Heart left ventricle (tissue), 16 donors: ENCODE results near the gene SH3BP4. TPM values are rescaled to one million over a fixed set of nuclear protein-coding genes. Genes with fewer than 3 reads are reported as not detected.

ENCODE experiments used
- ATAC-seq, 4 donors: fragments of 200-7000 bp; cut with Tn5 transposase; one replicate each; pipeline ENCODE4 v1.9.1; 2020 to 2022; ENCODE audit warnings: moderate library complexity in 4 of 4, mild to moderate bottlenecking in 3 of 4, moderate number of reproducible peaks in 1 of 4
- DNase-seq, 5 donors: peaks; one replicate each; pipeline ENCODE4 v3.0.0-alpha.2; 2020
- H3K27ac ChIP-seq, 12 donors: fragments of 200-600 bp; sonication (generic) in 4 of 12; one replicate each; pipeline versions ENCODE4 v1.5.0 to v1.8.0; 2016 to 2022; ENCODE audit warnings: mild to moderate bottlenecking in 2 of 12
- H3K27me3 ChIP-seq, 9 donors: fragments of 200-600 bp; sonication (generic) in 2 of 9; one replicate each; pipeline versions ENCODE4 v1.5.1 to v1.8.0; 2016 to 2022; ENCODE audit warnings: mild to moderate bottlenecking in 3 of 9
- H3K36me3 ChIP-seq, 9 donors: fragments of 200-600 bp; sonication (generic) in 2 of 9; one replicate each; pipeline versions ENCODE4 v1.5.0 to v1.8.0; 2018 to 2022; ENCODE audit warnings: mild to moderate bottlenecking in 2 of 9
- H3K4me1 ChIP-seq, 12 donors: fragments of 200-600 bp; sonication (generic) in 4 of 12; one replicate each; pipeline versions ENCODE4 v1.5.0 to v1.8.0; 2016 to 2022; ENCODE audit warnings: mild to moderate bottlenecking in 3 of 12
- H3K4me3 ChIP-seq, 12 donors: fragments of 200-600 bp; sonication (generic) in 4 of 12; one replicate each; pipeline versions ENCODE4 v1.5.0 to v1.8.0; 2017 to 2022; ENCODE audit warnings: mild to moderate bottlenecking in 9 of 12, moderate library complexity in 4 of 12
- H3K9me3 ChIP-seq, 12 donors: fragments of 200-600 bp; sonication (generic) in 4 of 12; one replicate each; pipeline versions ENCODE4 v1.5.0 to v1.8.0; 2016 to 2022; ENCODE audit warnings: mild to moderate bottlenecking in 1 of 12
- CTCF ChIP-seq, 12 donors: fragments of 200-600 bp; sonication (generic) in 4 of 12; IDR thresholded peaks; one replicate each; pipeline versions ENCODE4 v1.5.0 to v1.8.0; 2018 to 2022; ENCODE audit warnings: antibody characterized with exemption in 12 of 12, mild to moderate bottlenecking in 5 of 12
- POLR2A ChIP-seq, 2 donors: fragments of 450-650 bp; IDR thresholded peaks; one replicate each; pipeline ENCODE4 v1.6.1; 2017; ENCODE audit warnings: antibody characterized with exemption in 2 of 2, mild to moderate bottlenecking in 2 of 2, moderate library complexity in 2 of 2
- WGBS, 4 donors: extraction: QIAGEN DNeasy Blood & Tissue Kit in 2 of 4; methylation state at CpG; one replicate each; pipeline versions ENCODE4 v1.1.5 to v1.1.7; 2013 to 2018; 5-methylcytosine and 5-hydroxymethylcytosine counted together
- intact Hi-C, 10 donors: fragments of 100-400 bp; cut with DNase I; formaldehyde crosslinking; loops; one replicate each; pipeline versions ENCODE4 v1.11.1 to v1.14.2; 2022
- polyA plus RNA-seq, 2 donors: library from polyadenylated mRNA; stranded (reverse); fragments of 200-250 nt; gene quantifications; one replicate each; pipeline ENCODE4 v1.2.3, GENCODE V29; 2013
- total RNA-seq, 9 donors: library from RNA; depleted of rRNA in 2 of 9; stranded (reverse); fragments of >200 nt in 2 of 9; fragmentation: NEBNext Ultra II Directional in 3 of 9; extraction: Animal tissue kit (Norgen Biotek cat#: 25700) in 3 of 9; gene quantifications; one replicate each; pipeline versions ENCODE4 v1.1.0 to v1.2.4, GENCODE V29; 2016 to 2023
- donor health status: ischemic (EF 13 %, LVEDD 7.1; RV severe dilation, severe dysfunction).
- donor health status: healthy with polysubstance abuse.
- donor health status: DM: no; HTN: yes; CAD: no.
- donor health status: DM: no; HTN: no; CAD: no.
- donor health status: ischemic (EF 25% LVEDD 6.9; RV normal size, moderate dysfunction).
- donor health status: ischemic (EF 25% LVEDD 5.7; RV mildly dilated, moderate dysfunction).
- donor health status: healthy.
- donor health status: DM: yes; HTN: yes; CAD: no.
- donor health status: ischemic (EF 35%, LVEDD 5.7; RV mildly dilated, moderate dysfunction).
- donor health status: nonischemic (EF 11% LVEDD 7.7; RV severe dilation, severe dysfunction).
- donor health status: DM: yes; HTN: yes; CAD: no.
- donor health status: PGD.
- donor health status: ischemic (EF 29% LVEDD 5.4; RV normal size, mild dysfunction).
- donor health status: nonischemic (EF 23%, LVEDD 6.1; RV moderate dilation, normal function).

Gene SH3BP4
- total and polyA plus RNA-seq, 11 donors: 5.4 to 33.5 (median 12.4) TPM

GRCh38 chr2:234987754-234988153 lies 35.9 kb downstream of the SH3BP4 start:
- DNase-seq (peak in 1 of 5 donors; percentile 12), ATAC-seq (no peak)
- Histone ChIP-seq H3K4me1 (peaks cover 0 to 71% (median 33%) of the 10 kb centered on the region in 12 donors), H3K36me3 (no peaks in the 10 kb centered on the region), H3K9me3 (no peaks in the 10 kb centered on the region), H3K4me3 (no peak overlapping the region), H3K27ac (no peak overlapping the region), H3K27me3 (no peaks in the 10 kb centered on the region)
- WGBS, 4 donors: 97 to 99% (median 97%) methylated on average over 7 of the region's 7 CpGs
- intact Hi-C loops: loop anchor here in 2 of 10 donors (10.0 kb wide), 1 partner anchor 57 kb away; no protein-coding TSS in a partner anchor
- no peak for TF ChIP-seq CTCF (IDR thresholded peaks at IDR 0.05)
- TF ChIP-seq POLR2A (IDR thresholded peaks at IDR 0.05): no peak

GRCh38 chr2:234988491-234988890 lies 36.7 kb downstream of the SH3BP4 start:
- H3K27ac ChIP-seq: peak overlapping the region in 1 of 12 donors; percentile 37
- ATAC-seq (no peak), DNase-seq (peak in 1 of 5 donors; percentile 30)
- no peaks in the 10 kb centered on the region for H3K36me3 ChIP-seq
- TF ChIP-seq POLR2A (IDR thresholded peaks at IDR 0.05) (no peak), CTCF (IDR thresholded peaks at IDR 0.05) (no peak)
- intact Hi-C loops: loop anchor here in 2 of 10 donors (10.0 kb wide), 1 partner anchor 56 kb away; no protein-coding TSS in a partner anchor
- peaks cover 0 to 70% (median 30%) of the 10 kb centered on the region in 12 donors for H3K4me1 ChIP-seq
- H3K27me3 ChIP-seq: no peaks in the 10 kb centered on the region
- 96 to 99% (median 97%) methylated on average over 14 of the region's 14 CpGs for WGBS, 4 donors
- no peak overlapping the region for H3K4me3 ChIP-seq
- H3K9me3 ChIP-seq: no peaks in the 10 kb centered on the region

GRCh38 chr2:234989183-234989701 lies 37.4 kb downstream of the SH3BP4 start:
- H3K27ac ChIP-seq: peak overlapping the region in 1 of 12 donors; percentile 37
- H3K9me3 ChIP-seq: no peaks in the 10 kb centered on the region
- no peak overlapping the region for H3K4me3 ChIP-seq
- H3K27me3 ChIP-seq: no peaks in the 10 kb centered on the region
- peaks cover 0 to 63% (median 25%) of the 10 kb centered on the region in 12 donors for H3K4me1 ChIP-seq
- intact Hi-C loops: loop anchor here in 2 of 10 donors (10.0 kb wide), 1 partner anchor 56 kb away; no protein-coding TSS in a partner anchor
- no peak for TF ChIP-seq CTCF (IDR thresholded peaks at IDR 0.05)
- TF ChIP-seq POLR2A (IDR thresholded peaks at IDR 0.05): no peak
- 38 to 48% (median 42%) methylated on average over 13 of the region's 13 CpGs for WGBS, 4 donors
- ATAC-seq (peak; percentile 53 to 77 (median 68)), DNase-seq (peak; percentile 79 to 90 (median 89))
- no peaks in the 10 kb centered on the region for H3K36me3 ChIP-seq

GRCh38 chr2:234990300-234990699 lies 38.5 kb downstream of the SH3BP4 start:
- Histone ChIP-seq H3K4me3 (no peak overlapping the region), H3K27me3 (no peaks in the 10 kb centered on the region), H3K27ac (no peak overlapping the region), H3K4me1 (peaks cover 0 to 64% (median 20%) of the 10 kb centered on the region in 12 donors), H3K36me3 (peaks cover 0 to 2% (median 0%) of the 10 kb centered on the region in 9 donors), H3K9me3 (no peaks in the 10 kb centered on the region)
- intact Hi-C loops: loop anchor here in 1 of 10 donors (5.0 kb wide), 1 partner anchor 38 kb away; the partner anchor contains the start of gene SH3BP4
- 93 to 98% (median 96%) methylated on average over 4 to 7 of the region's 7 CpGs for WGBS, 4 donors
- DNase-seq (peak in 1 of 5 donors; percentile 11), ATAC-seq (no peak)
- TF ChIP-seq CTCF (IDR thresholded peaks at IDR 0.05): no peak
- no peak for TF ChIP-seq POLR2A (IDR thresholded peaks at IDR 0.05)
